T follicular helper cell (primary cell): Measurements from ENCODE around the gene DENND5A.
"Not testable (repeated sequence)": the region's sequence is repeated elsewhere in the genome, so short reads cannot be mapped to it uniquely, and the experiment has no call there.

Experiments
- DNase-seq: peaks from one replicate; pipeline ENCODE4 v3.0.0-alpha.2; 2020; ENCODE audit warnings: low read depth

DENND5A gene

GRCh38 chr11:9097186-9097943, 167.8 kb downstream of the DENND5A start:
- not testable (repeated sequence) for DNase-seq

GRCh38 chr11:9096427-9096826, 168.7 kb downstream of the DENND5A start:
- DNase-seq = no peak

GRCh38 chr11:9095421-9095820, 169.7 kb downstream of the DENND5A start:
- no peak for DNase-seq

DNA sequence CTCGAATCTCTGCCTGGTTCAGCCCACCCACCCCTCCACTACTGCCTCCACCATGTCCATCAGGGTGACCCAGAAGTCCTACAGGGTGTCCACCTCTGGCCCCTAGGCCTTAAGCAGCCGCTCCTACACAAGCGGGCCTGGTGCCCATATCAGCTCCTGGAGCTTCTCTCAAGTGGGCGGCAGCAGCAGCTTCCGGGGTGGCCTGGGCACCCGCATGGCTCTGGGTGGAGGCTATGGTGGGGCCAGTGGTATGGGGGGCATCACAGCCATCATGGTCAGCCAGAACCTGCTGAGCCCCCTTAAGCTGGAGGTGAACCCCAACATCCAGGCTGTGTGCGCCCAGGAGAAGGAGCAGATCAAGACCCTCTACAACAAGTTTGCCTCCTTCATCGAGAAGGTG, 170.7 kb downstream of the DENND5A start:
- no peak for DNase-seq

GRCh38 chr11:9092853-9093778, 172.0 kb downstream of the DENND5A start:
- DNase-seq = no peak

GRCh38 chr11:9092072-9092471, 173.1 kb downstream of the DENND5A start:
- DNase-seq = no peak

GRCh38 chr11:9091044-9091922, 173.9 kb downstream of the DENND5A start, which contains the start of gene SCUBE2:
Gene SCUBE2 (minus strand): TSS chr11:9091599. CDS start chr11:9091528, 71 bp downstream.
- no peak for DNase-seq

DNA sequence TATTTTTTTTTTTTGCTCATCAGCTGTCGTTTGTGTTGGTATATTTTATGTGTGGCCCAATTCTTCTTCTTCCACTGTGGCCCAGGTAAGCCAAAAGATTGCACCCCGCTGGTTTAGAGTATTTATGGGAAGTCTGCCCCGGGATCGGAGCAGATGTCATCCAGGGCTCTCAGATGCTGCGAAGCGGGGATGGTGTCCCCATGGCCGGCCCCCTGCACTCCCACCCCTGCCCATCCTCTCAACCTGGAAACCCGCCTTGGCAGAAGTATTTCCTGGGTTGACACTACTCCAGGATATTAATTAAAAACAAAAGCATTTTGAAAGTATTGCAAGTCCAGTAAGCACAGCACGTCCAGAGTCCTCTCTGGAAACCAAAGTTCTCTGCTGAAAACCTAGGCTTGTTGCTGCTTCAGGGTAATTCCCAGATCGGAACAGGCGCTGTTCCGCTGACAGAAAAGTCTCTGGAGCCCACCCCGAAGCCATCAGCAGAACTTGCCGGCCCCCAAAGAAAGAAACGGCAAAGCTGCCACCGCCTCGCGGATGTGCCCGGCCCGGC, 174.6 kb downstream of the DENND5A start:
- DNase-seq = no peak

- DNase-seq = no peak
Measured at GRCh38 chr11:9089636-9090035, 175.5 kb downstream of the DENND5A start.

- no peak for DNase-seq
Measured at GRCh38 chr11:9089061-9089460, 176.1 kb downstream of the DENND5A start.
